ENCODE data around the gene KRTAP9-8. TPM values are rescaled to one million over a fixed set of nuclear protein-coding genes. Genes with fewer than 3 reads are reported as not detected.
"Not testable (repeated sequence)": the region's sequence is repeated elsewhere in the genome, so short reads cannot be mapped to it uniquely, and the experiment has no call there.

KRTAP9-8 gene
- total RNA-seq, 4 donors from 2014 or later, result 27.1 to 89.8 (median 46.6) TPM; not detected in 1

DNA sequence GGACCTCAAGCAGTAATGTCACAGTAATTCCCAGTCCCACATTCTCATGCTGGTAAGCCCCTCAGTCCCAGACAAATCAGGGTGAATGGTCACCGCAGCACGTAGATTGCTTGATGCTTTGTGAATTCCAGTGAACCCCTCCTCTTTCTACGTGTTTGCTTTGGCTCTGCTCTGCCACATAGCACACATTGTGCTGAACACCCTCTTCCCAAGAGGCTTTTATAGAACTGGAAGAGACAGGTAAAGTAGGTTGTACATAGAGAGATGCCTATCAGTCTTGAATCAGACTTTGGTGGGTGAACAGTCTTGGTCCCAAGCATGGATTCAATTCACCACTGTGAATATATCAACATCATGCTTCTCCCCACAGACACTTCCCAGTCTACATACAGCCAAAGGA is 26.8 kb downstream of the KRTAP9-8 start:
- WGBS, result 93% methylated on average over 3 of the region's 3 CpGs
- no peaks in the 10 kb centered on the region for H3K4me1 ChIP-seq
- TF ChIP-seq POLR2A (IDR thresholded peaks at IDR 0.05) (no peak), EP300 (IDR thresholded peaks at IDR 0.05) (no peak)
- DNase-seq (ENCODE audit: low spot score in 2 of 2), result no peak
- no peaks in the 10 kb centered on the region for H3K9me3 ChIP-seq
- peaks cover 15% of the 10 kb centered on the region for H3K27me3 ChIP-seq
- no peak overlapping the region for H3K27ac ChIP-seq
- H3K4me3 ChIP-seq, result no peak overlapping the region
- no peaks in the 10 kb centered on the region for H3K36me3 ChIP-seq

DNA sequence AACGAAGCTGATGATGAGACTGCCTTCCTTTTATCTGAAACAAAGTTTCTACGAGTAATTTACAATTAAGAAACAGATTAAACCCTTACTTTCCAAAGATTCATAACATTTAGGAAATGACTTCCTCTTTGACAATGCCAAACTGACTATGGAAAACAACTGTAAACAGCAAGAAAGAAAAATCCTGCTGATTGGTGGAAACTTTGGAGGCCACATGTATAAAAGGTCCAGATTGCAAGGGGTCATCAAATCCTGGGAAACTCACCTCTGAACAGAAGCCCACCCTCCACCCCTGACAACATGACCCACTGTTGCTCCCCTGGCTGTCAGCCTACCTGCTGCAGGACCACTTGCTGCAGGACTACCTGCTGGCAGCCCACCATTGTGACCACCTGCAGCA is 27.3 kb downstream of the KRTAP9-8 start, which contains the start of gene KRTAP9-6:
Gene KRTAP9-6 (plus strand): TSS at position 301 of the 400 bp plus-strand sequence. CDS start 0 bp downstream, at position 301.
- TF ChIP-seq POLR2AphosphoS5 (IDR thresholded peaks at IDR 0.05) (no peak), POLR2A (IDR thresholded peaks at IDR 0.05) (no peak), EP300 (IDR thresholded peaks at IDR 0.05) (no peak)
- TF ChIP-seq, protein P1, sequence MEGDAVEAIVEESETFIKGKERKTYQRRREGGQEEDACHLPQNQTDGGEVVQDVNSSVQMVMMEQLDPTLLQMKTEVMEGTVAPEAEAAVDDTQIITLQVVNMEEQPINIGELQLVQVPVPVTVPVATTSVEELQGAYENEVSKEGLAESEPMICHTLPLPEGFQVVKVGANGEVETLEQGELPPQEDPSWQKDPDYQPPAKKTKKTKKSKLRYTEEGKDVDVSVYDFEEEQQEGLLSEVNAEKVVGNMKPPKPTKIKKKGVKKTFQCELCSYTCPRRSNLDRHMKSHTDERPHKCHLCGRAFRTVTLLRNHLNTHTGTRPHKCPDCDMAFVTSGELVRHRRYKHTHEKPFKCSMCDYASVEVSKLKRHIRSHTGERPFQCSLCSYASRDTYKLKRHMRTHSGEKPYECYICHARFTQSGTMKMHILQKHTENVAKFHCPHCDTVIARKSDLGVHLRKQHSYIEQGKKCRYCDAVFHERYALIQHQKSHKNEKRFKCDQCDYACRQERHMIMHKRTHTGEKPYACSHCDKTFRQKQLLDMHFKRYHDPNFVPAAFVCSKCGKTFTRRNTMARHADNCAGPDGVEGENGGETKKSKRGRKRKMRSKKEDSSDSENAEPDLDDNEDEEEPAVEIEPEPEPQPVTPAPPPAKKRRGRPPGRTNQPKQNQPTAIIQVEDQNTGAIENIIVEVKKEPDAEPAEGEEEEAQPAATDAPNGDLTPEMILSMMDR (IDR thresholded peaks at IDR 0.05), result no peak
- H3K9me3 ChIP-seq, result no peaks in the 10 kb centered on the region
- no peaks in the 10 kb centered on the region for H3K4me1 ChIP-seq
- H3K27ac ChIP-seq, result no peak within 1 kb of the TSS
- no peaks in the 10 kb centered on the region for H3K36me3 ChIP-seq
- WGBS, result 55% methylated on average over 2 of the region's 2 CpGs
- no peak for DNase-seq (ENCODE audit: low spot score in 2 of 2)
- peaks cover 15% of the 10 kb centered on the region for H3K27me3 ChIP-seq
- no peak within 1 kb of the TSS for H3K4me3 ChIP-seq

- WGBS, result 92% methylated on average over 3 of the region's 3 CpGs
- Histone ChIP-seq H3K4me1 (no peaks in the 10 kb centered on the region), H3K27me3 (peaks cover 9% of the 10 kb centered on the region), H3K4me3 (no peak overlapping the region), H3K36me3 (no peaks in the 10 kb centered on the region), H3K9me3 (no peaks in the 10 kb centered on the region), H3K27ac (no peak overlapping the region)
- no peak for TF ChIP-seq EP300 (IDR thresholded peaks at IDR 0.05)
- no peak for TF ChIP-seq POLR2A (IDR thresholded peaks at IDR 0.05)
- TF ChIP-seq, protein P1 (IDR thresholded peaks at IDR 0.05), result no peak
- DNase-seq (ENCODE audit: low spot score in 2 of 2), result no peak
Observed at GRCh38 chr17:41267711-41268110, 29.9 kb downstream of the KRTAP9-8 start.

DNA sequence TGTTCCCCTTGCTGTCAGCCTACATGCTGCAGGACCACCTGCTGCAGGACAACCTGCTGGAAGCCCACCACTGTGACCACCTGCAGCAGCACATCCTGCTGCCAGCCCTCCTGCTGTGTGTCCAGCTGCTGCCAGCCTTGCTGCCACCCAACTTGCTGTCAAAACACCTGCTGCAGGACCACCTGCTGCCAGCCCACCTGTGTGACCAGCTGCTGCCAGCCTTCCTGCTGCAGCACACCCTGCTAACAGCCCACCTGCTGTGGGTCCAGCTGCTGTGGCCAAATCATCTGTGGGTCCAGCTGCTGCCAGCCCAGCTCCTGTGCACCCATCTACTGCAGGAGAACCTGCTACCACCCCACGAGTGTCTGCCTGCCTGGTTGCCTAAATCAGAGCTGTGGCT is 33.5 kb downstream of the KRTAP9-8 start:
- not testable (repeated sequence) for H3K27me3 ChIP-seq; H3K4me1 ChIP-seq; DNase-seq (ENCODE audit: low spot score in 2 of 2); H3K36me3 ChIP-seq; H3K27ac ChIP-seq; H3K4me3 ChIP-seq; H3K9me3 ChIP-seq
- no CpG with 5 or more reads among the region's 1 CpG for WGBS

- 33% methylated on average over 1 of the region's 1 CpG for WGBS
- H3K27ac ChIP-seq, result no peak overlapping the region
- peaks cover 5% of the 10 kb centered on the region for H3K27me3 ChIP-seq
- H3K9me3 ChIP-seq, result no peaks in the 10 kb centered on the region
- no peak for DNase-seq (ENCODE audit: low spot score in 2 of 2)
- no peaks in the 10 kb centered on the region for H3K4me1 ChIP-seq
- no peak overlapping the region for H3K4me3 ChIP-seq
- H3K36me3 ChIP-seq, result no peaks in the 10 kb centered on the region
- TF ChIP-seq, protein P1 (IDR thresholded peaks at IDR 0.05), result no peak
- TF ChIP-seq POLR2A (IDR thresholded peaks at IDR 0.05), result no peak
- no peak for TF ChIP-seq EP300 (IDR thresholded peaks at IDR 0.05)
- no peak for TF ChIP-seq POLR2AphosphoS5 (IDR thresholded peaks at IDR 0.05)
Observed at GRCh38 chr17:41271858-41272257, 34.1 kb downstream of the KRTAP9-8 start.

- not testable (repeated sequence) for H3K9me3 ChIP-seq; H3K36me3 ChIP-seq; H3K4me3 ChIP-seq; H3K27me3 ChIP-seq; H3K27ac ChIP-seq; H3K4me1 ChIP-seq; DNase-seq (ENCODE audit: low spot score in 2 of 2)
- 100% methylated on average over 2 of the region's 3 CpGs for WGBS
Observed at GRCh38 chr17:41275648-41276190, 37.9 kb downstream of the KRTAP9-8 start, which contains the start of gene KRTAP9-7. Gene KRTAP9-7 (plus strand): TSS chr17:41275698. CDS start chr17:41275698, 0 bp downstream.

All from suprapubic skin (tissue), 4 donors.